HG02759 (cell line): Measurements from ENCODE around the gene ASF1B.
"Not testable (repeated sequence)": the region's sequence is repeated elsewhere in the genome, so short reads cannot be mapped to it uniquely, and the experiment has no call there.

Experiments
- ATAC-seq: cut with Tn5 transposase; IDR thresholded peaks from one replicate; pipeline ENCODE4 v1.9.1; 2021; ENCODE audit warnings: mild to moderate bottlenecking, moderate library complexity; ENCODE audit not compliant: unreplicated experiment

The ASF1B gene

DNA sequence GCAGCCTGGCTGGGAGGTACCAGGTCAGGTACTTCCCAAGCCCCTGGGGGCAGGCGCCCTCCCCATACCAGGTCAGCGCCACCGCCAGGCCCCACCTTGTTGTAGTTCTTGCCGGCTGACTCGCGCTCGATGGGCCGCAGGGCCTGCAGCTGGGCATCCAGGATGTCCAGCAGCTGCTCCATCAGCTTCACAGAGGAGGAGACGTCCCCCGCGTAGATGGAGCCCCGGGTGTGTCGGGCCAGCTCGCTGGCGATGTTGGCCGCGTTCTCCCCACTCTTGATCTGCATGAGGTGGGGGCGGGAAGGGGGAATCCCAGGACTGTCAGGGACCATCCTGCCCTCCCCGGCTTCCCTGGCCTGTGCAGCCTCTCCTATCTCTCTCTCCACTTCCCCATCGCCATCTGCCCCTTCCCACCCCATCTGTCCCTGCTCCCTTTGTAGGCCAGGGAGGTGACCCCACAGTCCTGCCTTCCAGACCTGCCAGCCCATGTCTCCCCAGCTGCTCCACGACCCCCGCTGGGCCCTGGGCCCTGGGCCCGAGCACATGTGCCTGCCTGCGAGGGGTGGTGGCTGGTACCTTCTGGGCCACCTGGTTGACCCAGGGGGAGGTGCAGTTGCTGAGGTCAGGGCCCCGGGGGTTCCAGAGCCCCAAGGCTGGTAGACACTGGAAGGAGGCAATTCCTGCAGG, 23.8 kb upstream of the ASF1B start:
- no peak for ATAC-seq

DNA sequence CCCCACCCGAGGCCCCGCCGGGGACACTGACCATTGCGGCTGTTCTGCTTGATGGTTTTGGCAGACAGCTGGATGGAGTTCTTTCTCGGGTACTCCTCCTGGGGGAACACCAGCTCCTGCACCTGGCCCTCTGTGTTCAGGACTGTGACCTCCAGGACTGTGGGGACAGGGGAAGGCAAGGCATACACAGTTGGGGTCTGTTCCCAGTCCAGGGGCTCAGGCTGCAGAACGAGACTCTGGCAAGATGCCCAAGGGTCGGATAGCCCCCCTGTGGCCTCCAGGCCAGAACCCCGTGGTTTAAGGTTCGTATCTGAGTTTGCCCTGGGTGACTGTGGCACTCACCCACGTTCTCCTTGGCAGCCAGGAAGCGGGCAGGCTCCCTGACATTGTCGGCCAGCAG, 22.7 kb upstream of the ASF1B start:
- ATAC-seq, result no peak

DNA sequence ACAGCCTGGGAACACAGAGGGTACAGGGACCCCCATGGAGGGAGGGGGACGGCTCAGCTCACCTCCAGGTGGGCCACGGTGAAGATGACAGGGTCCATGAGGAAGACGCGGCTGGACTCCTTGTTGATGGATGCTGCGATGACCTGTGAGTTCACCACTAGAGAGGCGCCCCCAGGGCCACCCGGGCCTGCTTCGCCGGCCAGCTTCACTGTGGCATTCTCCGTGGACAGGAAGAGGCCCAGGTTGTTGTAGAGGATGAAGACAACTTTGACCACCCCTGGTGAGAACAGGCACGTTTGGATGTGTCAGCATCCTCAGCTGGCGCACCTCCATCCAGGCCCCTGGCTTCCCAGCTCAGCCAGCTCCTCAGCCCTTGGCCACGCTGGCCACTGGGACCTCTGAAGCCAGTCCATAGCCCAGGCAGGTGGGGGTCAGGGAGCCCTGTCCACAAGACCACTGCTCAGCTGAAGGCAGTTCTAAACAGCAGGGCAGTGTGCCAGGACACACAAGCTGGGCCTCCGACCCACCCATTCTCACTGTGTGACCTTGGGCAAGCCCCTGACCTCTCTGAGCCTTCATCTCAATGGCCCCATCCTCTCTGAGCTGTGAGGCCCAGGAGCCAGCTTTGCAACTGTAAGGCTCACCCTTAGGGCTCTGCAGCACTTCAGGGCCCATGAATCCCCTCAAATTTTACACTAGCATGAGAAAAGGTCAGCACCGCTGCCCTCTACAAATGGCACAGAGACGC, 22.1 kb upstream of the ASF1B start:
- ATAC-seq, result no peak

DNA sequence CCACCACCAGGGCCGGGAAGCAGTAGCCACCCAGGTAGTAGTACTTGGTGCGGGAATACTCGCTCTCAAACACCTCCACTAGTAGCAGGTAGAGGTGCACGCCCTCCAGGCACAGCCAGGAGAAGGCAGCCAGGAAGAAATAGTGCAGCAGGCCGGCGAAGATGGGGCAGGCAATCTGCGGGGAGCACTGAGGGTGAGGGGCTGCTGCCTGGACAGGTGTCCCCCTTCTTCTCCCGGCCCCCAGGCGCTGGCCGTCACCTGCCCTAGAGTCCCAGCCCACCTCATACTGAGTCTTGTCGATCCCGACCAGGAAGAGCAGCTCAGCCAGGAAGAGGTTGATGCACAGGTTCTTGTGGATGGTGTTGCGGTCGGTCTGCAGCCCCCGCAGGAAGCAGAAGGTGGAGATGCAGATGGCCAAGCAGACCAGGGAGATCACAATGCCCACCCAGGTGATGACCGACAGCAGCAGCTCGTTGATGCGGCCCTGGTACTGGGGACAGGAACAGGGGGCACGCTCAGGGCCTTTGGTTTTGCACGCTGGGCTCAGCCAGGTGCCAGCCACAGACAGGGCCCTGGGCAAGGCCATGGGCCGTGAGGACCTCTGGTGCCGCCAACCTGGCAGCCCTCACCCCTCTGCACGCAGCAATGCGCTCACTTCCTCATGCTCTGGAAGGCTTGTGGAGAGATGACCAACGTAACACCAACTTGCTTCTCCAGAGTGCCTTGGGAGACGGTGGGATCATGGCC, 20.8 kb upstream of the ASF1B start:
- no peak for ATAC-seq

DNA sequence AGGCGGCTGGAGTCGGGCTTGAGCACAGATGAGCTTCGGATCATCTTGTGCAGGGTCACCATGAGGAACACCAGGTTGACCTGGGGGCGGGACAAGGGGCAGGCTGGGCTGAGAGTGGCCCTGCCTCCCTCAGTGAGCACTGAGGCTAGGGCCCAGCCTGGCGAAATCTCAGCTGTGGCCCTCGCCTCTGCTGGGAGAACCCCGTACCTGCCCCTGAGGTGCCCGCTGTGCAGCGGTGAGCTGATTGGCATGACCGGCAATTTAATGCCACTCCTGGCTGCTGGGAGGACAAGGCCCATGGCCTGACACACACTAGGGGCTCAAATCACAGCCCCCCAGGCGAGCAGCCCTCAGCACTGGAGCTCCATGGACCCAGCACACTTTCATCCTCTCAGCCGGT, 19.7 kb upstream of the ASF1B start:
- no peak for ATAC-seq

DNA sequence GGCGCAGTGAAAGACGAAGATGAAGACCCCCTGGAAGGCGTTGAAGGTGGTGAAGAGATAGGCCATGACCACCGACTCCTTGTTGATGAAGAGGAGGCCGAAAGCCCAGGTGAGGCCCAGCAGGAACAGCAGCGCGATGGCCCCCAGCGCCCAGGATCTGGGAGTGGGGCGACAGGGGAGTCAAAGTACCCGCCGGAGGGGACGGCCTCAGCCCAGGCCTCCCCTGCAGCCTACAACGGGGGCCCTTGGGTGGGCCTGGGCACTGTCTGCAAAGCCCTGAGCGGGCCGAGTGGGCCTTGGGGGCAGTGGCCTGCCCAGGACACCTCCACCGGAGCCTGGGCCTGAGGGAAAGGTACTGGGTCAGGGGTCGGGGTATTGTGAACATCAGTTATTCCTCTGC, 19.0 kb upstream of the ASF1B start:
- no peak for ATAC-seq

DNA sequence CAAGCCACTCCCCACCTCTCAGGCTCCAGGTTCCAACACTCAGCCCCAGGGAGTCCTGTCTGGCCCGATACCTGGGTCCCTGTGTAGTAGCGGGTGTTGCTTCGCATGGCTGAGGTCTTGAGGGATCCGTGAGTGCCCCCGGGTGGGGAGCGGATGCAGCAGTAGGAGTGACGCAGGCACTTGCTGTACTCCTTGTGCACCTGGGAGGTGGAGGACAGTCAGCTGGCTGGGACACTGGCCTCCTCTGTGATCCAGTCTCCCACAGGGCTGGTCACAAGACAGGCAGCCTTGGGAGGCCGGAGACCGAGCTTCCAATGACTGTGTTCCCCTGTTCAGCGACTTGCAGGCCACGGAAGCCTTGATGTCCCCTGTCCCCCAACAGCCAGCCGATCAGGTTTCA, 16.3 kb upstream of the ASF1B start:
- no peak for ATAC-seq

DNA sequence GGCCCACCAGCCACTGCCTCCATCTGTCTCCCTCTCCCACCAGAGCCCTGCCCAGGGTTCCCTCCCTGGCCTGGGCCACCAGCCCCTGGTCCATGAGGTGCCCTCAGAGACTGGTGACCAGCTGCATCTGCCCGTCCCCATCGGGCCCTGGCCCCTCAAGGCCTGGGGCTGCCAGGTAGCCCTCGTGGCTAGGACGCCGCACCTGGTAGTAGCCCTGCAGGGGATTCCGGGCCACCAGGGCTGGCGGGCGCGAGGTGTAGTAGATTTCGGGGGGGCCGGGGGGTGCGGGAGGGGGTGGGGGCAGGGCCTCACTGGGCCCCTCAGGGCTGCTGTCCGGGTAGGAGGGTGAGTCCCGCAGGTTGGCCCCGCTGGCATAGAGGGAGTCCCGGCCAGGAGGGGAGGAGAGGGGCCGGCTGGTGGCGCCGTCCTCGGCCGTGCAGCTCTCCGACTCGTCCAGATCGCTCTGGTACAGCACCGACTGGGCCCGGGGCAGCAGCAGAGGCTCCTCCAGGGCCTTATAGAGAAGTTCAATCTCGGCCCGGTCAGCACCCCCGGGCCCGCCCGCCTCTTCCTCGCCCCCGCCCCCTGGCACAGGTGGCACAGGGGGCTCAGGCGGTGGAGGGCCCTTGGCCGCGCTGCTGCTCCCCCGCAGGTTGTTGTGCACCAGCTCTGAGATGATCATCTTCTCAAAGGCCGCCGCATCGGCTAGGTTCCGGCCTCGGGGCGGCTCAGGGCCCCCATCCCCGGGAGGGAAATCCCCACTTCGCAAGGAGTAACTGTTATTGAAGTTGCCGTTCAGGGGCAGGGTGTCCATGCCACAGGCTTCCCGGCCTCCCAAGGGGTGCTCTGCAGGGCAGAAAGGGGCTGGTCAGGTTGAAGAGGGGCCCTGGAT, 14.6 kb upstream of the ASF1B start:
- no peak for ATAC-seq

DNA sequence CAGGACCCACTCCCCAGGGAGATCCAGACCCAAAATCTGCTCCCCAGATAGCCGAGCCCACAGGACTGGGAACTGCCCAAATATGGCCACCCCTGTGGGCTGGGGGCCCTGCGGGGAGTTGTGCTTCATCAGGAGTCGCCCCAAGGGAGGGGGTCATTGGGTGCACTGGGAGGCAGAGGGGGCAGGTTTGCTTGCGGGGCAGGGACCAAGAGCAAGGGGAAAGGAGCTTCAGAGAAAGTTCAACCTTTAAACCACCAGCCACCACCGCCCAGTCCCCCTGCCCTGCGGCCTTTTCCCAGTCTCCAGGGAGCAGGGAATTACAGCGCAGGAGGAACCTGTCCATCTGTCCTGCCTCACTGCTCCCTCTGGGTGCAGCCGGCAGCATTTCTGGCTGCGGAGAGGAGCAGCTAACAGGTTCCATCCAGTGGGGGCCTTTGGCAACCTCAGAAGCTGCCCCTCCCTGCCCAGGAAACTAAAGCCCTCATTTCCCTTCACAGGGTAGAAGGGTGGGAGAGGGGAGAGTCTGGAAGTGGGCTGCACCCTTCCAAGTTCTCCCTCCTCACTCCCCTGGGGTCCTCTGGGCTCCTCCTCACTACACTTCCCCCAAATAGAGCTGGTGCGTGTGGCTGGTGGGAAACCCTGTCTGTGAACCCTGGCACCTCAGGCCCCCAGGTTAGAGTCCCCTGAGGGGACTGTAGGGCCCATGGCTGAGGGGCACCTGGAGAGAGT, 13.8 kb upstream of the ASF1B start:
- ATAC-seq, result no peak

DNA sequence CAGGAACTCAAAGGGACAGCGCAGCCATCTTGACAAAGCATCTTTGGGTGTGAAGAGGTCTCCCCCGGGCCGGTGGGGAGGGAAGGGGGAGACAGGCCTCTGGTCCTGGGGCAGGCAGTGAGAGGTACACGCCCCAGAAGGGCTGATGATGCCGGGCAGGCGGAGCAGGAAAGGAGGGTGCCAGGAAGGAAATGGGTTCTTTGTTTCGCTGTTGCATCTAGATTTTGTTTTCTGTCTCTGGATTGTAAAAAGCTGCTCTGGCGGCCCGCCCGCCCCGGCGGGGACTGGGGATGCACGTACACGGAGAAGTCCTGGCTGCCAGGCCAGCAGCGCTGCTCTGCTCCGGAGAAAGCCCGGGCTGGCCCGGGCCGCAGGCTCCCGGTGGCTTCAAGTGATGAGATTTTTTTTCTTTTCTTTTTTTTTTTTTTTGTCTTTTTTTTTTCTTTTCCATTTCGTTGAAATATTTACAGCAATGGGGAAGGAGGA, 13.2 kb upstream of the ASF1B start:
- no peak for ATAC-seq

DNA sequence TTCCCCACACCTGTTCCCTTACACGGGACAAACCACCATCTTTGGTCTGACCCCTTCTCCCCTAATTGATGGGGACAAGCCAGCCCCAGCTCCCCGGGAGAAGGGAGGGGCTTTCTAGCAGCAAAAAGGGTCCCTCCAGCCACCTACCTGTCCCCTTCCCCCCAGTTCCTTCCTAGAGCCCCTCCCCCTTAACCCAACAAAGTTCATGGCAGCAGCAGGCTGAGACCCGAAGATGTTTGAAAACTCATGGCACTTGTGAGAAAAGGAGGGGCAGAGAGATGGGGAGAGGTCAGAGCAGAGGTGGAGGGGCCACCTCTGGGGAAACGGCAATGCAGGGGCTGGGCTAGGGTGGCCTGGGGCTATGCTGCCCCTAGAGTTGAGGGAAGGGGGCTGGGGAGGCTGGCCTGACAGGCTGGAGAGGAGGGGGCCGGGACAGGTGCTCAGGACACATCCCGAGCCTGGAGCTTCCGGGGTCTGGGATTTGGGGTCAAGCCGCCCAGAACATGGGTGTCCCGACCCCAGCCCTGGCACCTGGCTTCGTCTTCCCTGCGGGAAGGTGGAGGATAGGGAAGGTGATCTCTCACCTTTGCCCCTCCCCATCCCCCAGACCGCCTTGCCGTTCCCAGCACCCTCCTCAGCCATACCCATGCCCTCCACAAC, 12.5 kb upstream of the ASF1B start:
- ATAC-seq, result no peak

DNA sequence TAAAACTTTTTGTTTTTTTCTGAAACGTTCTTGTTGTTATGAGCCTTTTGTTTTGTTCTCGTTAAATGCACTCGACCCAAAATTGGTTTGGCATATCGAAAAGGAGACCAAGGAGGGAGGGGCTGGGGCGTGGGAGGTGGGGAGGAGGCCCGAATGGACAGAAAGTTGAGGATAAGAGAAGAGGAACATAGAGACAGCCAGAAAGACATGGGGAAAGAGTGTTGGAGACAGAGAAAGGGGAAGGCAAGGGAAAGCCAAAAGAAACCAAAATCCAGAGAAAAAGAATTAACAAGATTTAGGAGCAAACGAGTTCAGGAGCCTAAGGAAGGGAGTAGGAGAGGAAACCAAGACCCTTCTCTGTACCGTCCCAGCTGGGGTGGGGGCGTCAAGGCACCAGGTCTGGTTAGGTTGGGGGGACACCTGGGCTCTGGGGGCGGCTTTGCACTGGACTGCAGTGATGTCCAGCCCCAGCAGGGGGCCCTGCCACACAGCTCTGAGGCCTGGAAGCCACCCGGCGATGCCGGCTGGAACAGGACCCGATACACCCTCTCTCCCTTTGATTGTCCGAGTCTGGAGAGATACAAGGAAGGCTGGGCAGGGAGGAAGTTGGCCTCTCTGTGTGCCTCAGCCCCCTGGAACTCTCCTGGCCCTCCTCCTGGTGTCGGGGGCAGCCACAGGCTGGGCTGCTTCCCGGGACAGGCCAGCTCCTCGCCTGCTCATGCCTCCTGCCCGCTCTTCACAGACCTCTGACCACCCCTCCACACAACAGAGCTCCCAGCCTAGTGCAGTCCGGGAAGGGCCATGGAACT, 11.6 kb upstream of the ASF1B start:
- no peak for ATAC-seq

DNA sequence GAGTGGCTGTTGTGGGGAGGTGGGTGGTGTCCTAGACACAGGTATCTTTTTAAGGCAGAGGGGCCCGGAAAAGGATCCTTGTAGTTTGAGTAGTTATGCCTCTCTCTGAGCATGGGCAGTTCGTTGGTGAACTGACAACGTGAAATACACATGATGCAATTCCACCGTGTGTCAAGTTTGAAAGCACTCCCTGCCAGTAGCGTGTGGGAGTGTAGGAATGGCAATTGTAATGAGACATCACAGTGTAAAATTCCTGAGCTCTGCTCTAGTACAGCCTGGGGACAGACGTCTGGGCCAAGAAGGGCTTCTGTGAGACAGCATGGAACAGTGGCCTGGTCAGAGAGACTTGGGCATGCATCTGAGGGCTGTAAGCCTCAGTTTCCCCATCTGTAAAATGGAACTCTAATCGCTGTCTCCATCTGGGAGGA, 10.4 kb upstream of the ASF1B start:
- ATAC-seq, result no peak

DNA sequence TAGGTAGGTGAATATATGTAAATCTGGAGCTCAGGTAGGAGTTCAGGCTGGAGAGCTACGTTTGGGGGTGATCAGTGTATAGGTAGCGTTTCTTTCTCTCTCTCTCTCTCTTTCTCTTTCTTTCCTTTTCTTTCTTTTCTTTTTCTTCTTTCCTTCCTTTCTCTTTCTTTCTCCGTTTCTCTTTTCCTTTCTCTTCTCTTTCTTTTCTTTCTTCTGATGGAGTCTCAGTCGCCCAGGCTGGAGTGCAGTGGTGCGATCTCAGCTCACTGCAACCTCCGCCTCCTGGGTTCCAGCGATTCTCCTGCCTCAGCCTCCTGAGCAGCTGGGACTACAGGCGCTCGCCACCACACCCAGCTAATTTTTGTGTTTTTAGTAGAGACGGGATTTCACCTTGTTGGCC, 9.8 kb upstream of the ASF1B start:
- ATAC-seq, result not testable (repeated sequence)

DNA sequence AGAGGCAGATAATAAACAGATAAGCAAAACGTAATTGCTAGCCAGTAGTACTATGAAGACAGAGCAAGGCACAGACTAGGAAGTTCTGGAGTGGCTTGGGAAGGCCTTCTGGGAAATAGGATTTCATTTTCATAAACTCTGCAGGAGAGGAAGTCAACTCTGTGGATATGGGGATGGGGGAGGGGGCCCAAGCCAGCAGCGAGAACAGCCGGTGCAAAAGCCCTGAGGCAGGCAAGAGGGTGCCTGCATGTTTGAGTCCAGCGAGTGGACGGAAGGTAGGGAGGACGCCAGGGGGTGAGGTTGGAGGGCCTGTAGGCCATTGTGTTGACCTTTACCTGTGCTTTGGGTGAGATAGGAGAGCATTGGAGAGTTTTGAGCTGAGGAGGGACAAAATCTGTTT, 9.0 kb upstream of the ASF1B start:
- ATAC-seq, result no peak

DNA sequence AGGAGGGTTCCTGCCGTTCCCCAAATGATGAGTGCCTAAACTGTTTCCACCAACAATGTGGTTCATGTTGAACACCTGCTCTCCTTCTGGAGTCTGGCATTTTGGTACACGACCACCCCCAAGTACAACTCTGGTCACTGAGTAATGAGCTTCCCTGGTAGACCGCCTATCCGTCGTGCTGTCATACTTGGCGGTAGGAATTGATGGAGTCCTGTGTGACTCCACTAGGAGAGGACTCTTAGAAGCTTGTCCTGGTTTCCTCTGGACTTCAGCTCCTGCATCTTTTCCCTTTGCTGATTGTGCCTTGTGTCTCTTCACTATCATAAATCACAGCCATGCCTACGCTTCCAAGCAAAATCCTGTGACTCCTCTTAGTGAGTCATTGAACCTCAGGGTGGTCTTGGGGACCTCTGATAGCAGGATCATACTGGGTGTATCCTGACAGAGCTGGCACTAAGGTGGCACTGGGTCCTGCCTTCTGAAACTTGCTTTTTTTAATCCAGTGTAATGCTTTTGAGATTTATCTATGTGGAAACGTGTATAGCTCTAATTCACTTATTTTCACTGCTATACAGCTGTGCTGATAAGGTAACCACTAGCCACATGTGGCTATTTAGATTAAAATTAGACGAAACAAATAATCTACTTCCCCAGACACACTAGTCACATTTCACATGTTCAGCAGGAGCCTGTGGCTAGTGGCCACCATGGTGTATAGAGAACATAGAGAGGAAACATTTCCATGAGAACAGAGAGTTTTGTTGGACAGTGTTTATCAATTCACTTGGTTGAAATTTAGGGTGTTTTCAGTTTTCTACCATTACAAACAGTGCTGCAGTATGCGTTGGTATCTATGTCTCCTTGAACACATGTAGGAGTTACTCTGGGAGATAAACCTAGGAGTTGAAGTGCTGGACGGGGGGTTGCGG, 6.1 kb upstream of the ASF1B start:
- no peak for ATAC-seq

DNA sequence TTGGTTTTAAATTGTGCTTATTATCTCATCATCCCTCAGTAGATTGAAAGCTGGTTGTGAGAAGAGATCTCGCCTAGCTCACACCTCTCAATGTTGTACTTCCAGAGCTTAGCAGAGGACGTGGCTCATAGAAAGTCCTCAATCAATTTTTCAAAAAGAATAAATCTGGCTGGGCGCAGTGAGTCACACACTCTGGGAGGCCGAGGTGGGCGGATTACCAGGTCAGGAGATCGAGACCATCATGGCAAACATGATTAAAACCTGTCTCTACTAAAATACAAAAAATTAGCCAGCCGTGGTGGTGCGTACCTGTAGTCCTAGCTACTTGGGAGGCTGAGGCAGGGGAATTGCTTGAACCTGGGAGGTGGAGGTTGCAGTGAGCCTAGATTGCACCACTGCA, 4.7 kb upstream of the ASF1B start:
- no peak for ATAC-seq

DNA sequence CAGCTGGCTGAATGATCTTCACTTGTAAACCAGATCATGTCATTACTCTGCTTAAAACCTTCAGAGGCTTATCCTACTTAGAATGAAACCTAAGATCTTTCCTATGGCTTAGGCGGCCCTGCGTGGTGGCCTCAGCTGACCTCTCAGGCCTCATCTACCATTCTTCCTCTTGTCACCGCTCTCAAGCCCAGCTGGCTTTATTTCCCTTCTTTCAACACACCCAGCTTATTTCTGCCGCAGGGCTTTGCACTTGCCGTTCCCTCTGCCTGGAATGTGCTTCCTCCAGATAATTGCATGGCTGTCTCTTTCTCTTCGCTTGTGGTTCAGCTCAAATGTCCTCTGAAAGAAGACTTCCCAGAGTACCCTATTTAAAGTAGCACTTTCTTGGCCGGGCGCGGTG, 3.6 kb upstream of the ASF1B start:
- ATAC-seq, result no peak
